GM23338 (cell line): ENCODE data around the gene JDP2. TPM values are rescaled to one million over a fixed set of nuclear protein-coding genes. Genes with fewer than 3 reads are reported as not detected.

ENCODE experiments used
- ATAC-seq: fragments of 200-7000 bp; cut with Tn5 transposase; 3 replicates; pipeline ENCODE4 v1.9.1; 2020
- DNase-seq: peaks from one replicate; pipeline ENCODE4 v3.0.0-alpha.2; 2015; ENCODE audit warnings: low spot score
- H2AFZ ChIP-seq: fragments of 200-600 bp; sonication (generic); 2 replicates; pipeline ENCODE4 v1.8.0; 2016; ENCODE audit warnings: antibody characterized with exemption, mild to moderate bottlenecking, moderate library complexity
- H3F3A ChIP-seq: fragments of 200-600 bp; sonication (generic); replicated peaks from 2 replicates; pipeline ENCODE4 v1.8.0; 2017; ENCODE audit warnings: antibody characterized with exemption, mixed run types, low read depth
- H3K27ac ChIP-seq: fragments of 200-600 bp; sonication (generic); 2 replicates; pipeline ENCODE4 v1.6.1; 2016; ENCODE audit warnings: low read depth
- H3K27me3 ChIP-seq: fragments of 200-600 bp; sonication (generic); 2 replicates; pipeline ENCODE4 v1.8.0; 2016; ENCODE audit warnings: mild to moderate bottlenecking, mixed run types, moderate library complexity; ENCODE audit not compliant: insufficient read depth
- H3K36me3 ChIP-seq: fragments of 200-600 bp; sonication (generic); 2 replicates; pipeline ENCODE4 v1.8.0; 2016; ENCODE audit warnings: mild to moderate bottlenecking; ENCODE audit not compliant: insufficient read depth
- H3K4me1 ChIP-seq: fragments of 200-600 bp; sonication (generic); 2 replicates; pipeline ENCODE4 v1.8.0; 2016; ENCODE audit warnings: mild to moderate bottlenecking, moderate library complexity; ENCODE audit not compliant: insufficient read depth
- H3K4me2 ChIP-seq: fragments of 200-600 bp; sonication (generic); 2 replicates; pipeline ENCODE4 v1.7.1; 2017; ENCODE audit warnings: mixed run types
- H3K4me3 ChIP-seq: fragments of 200-600 bp; sonication (generic); 2 replicates; pipeline ENCODE4 v1.6.1; 2016; ENCODE audit warnings: mixed run types
- H3K79me2 ChIP-seq: fragments of 200-600 bp; sonication (generic); replicated peaks from 2 replicates; pipeline ENCODE4 v1.8.0; 2017; ENCODE audit warnings: mild to moderate bottlenecking; ENCODE audit not compliant: insufficient read depth
- H3K9me2 ChIP-seq: fragments of 200-600 bp; sonication (generic); 2 replicates; pipeline ENCODE4 v1.8.0; 2017; ENCODE audit not compliant: insufficient read depth
- H4K20me1 ChIP-seq: fragments of 200-600 bp; sonication (generic); replicated peaks from 2 replicates; pipeline ENCODE4 v1.8.0; 2017; ENCODE audit warnings: mild to moderate bottlenecking; ENCODE audit not compliant: insufficient read depth
- H3K27ac Mint-ChIP-seq: 2 replicates; pipeline ENCODE4 v1.8.0; 2020; ENCODE audit warnings: inconsistent platforms, mild to moderate bottlenecking, moderate library complexity, mixed read lengths
- H3K27me3 Mint-ChIP-seq: 3 replicates; pipeline ENCODE4 v1.8.0; 2022; ENCODE audit warnings: low read depth, mild to moderate bottlenecking, moderate library complexity, mixed read lengths, inconsistent platforms; ENCODE audit not compliant: insufficient read depth, poor library complexity
- H3K36me3 Mint-ChIP-seq: 3 replicates; pipeline ENCODE4 v1.8.0; 2021; ENCODE audit warnings: low read depth, mild to moderate bottlenecking, inconsistent platforms, moderate library complexity, mixed read lengths
- H3K4me1 Mint-ChIP-seq: 3 replicates; pipeline ENCODE4 v1.8.0; 2020; ENCODE audit warnings: mild to moderate bottlenecking, inconsistent platforms, mixed read lengths
- H3K4me3 Mint-ChIP-seq: 3 replicates; pipeline ENCODE4 v1.8.0; 2021; ENCODE audit warnings: moderate library complexity, mild to moderate bottlenecking, inconsistent platforms, mixed read lengths
- H3K9me3 Mint-ChIP-seq: 3 replicates; pipeline ENCODE4 v1.8.0; 2020; ENCODE audit warnings: moderate library complexity, mild to moderate bottlenecking, inconsistent platforms, mixed read lengths
- CREB1 ChIP-seq: fragments of 250-450 bp; sonication (Bioruptor Pico); IDR thresholded peaks from 2 replicates; pipeline ENCODE4 v1.5.0; 2020; ENCODE audit warnings: low read depth, mild to moderate bottlenecking, moderate library complexity
- EZH2 ChIP-seq: fragments of 200-600 bp; sonication (generic); IDR thresholded peaks from one replicate; pipeline ENCODE4 v1.8.0; 2017; ENCODE audit warnings: antibody characterized with exemption, mild to moderate bottlenecking, low read depth; ENCODE audit not compliant: unreplicated experiment
- EZH2phosphoT487 ChIP-seq: fragments of 200-600 bp; sonication (generic); IDR thresholded peaks from one replicate; pipeline ENCODE4 v1.8.1; 2018; ENCODE audit warnings: antibody characterized with exemption; ENCODE audit not compliant: unreplicated experiment
- NANOG ChIP-seq: IDR thresholded peaks from 2 replicates; pipeline ENCODE4 v1.6.1; 2016; ENCODE audit warnings: antibody characterized with exemption, borderline replicate concordance
- POLR2AphosphoS5 ChIP-seq: IDR thresholded peaks from 2 replicates; pipeline ENCODE4 v1.6.1; 2016; ENCODE audit warnings: antibody characterized with exemption, low read depth
- STAT1 ChIP-seq: IDR thresholded peaks from one replicate; pipeline ENCODE4 v1.6.1; 2016; ENCODE audit warnings: antibody characterized with exemption; ENCODE audit not compliant: unreplicated experiment
- ZNF114 ChIP-seq: fragments of 250-450 bp; sonication (Bioruptor Pico); IDR thresholded peaks from 2 replicates; pipeline ENCODE4 v1.5.0; 2020; ENCODE audit warnings: mild to moderate bottlenecking, moderate library complexity
- ZNF331 ChIP-seq: fragments of 250-450 bp; sonication (Bioruptor Pico); IDR thresholded peaks from 2 replicates; pipeline ENCODE4 v1.5.0; 2020; ENCODE audit warnings: low read depth, mild to moderate bottlenecking, moderate library complexity
- polyA plus RNA-seq: library from polyadenylated mRNA; unstranded; fragments of >200 nt; fragmentation: Nextera tagmentation; extraction: Ambion mirVana; gene quantifications from 2 replicates; pipeline ENCODE4 v1.2.1, GENCODE V29; 2016
- total RNA-seq: library from RNA; depleted of rRNA; stranded (reverse); fragments of >200 nt; shearing (Covaris generic); gene quantifications from 2 replicates; pipeline ENCODE4 v1.2.3, GENCODE V29; 2014
- TF ChIP-seq, protein P1 (sequence below): fragments of 250-450 bp; sonication (Bioruptor Pico); IDR thresholded peaks from 2 replicates; pipeline ENCODE4 v1.5.0; 2020; ENCODE audit warnings: mild to moderate bottlenecking, moderate library complexity
- TF ChIP-seq, protein P2 (sequence below), 2 experiments: fragments of 200-600 bp in 1 of 2; sonication (generic) in 1 of 2; conservative IDR thresholded peaks; 2 replicates each; pipeline versions ENCODE4 v1.5.1 to v1.6.1; 2016 to 2017; ENCODE audit warnings: antibody characterized with exemption in 2 of 2, low read depth in 2 of 2, mild to moderate bottlenecking in 2 of 2, moderate library complexity in 1 of 2
- TF ChIP-seq, protein P3 (sequence below): IDR thresholded peaks from 2 replicates; pipeline ENCODE4 v1.6.1; 2016; ENCODE audit warnings: antibody characterized with exemption
- TF ChIP-seq, protein P4 (sequence below): IDR thresholded peaks from one replicate; pipeline ENCODE4 v1.6.1; 2018; ENCODE audit warnings: antibody characterized with exemption; ENCODE audit not compliant: unreplicated experiment

JDP2 gene
- total and polyA plus RNA-seq, 2 experiments from 2014 or later: 12.5 to 38.9 TPM

DNA sequence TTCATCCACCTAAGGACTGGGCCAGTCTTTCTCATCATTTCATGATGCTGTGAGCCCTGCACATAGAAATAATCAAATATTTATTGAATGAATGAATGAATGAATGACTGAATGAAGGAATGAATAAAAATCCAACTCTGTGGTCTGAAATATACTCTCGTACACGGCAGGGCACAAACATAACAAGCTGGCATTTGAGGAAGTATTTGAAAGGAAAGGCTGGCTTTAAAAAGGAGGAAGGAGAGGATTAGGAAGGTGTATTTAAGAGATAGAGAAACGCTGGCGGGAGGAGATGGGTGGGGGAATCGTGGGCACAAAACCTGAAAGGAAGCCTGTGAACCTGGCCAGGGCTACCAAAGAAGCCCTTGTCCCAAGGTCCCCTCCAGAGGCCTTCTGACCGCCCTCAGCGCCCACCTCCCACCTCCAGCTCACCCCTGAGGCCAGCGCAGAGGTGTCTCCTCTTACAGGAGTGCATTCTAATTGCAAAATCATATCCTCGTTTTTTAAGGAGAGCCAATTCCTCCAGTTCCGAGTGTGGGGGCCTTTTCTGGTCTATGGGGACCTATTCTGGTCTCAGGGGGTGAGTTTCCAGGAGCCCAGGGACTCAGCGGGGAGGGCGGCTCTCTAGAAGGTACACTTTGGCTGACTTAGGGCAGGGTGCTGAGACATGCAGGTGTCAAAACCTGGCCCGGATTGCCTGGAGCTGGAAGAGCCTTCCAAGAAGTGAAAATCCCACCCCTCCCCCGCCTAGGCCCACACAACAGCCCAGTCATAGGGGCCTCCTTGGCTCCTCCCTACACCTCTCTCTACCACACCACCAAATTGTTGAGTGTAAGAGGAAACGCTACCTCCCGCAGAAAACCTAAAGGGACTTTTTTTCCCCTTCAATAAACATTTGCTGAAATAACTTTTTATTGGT, 8.7 kb upstream of the JDP2 start:
- H3K4me3 ChIP-seq: peak overlapping the region; percentile 54
- H3K4me1 Mint-ChIP-seq: peaks cover 20% of the 10 kb centered on the region
- H3F3A ChIP-seq: no peaks in the 10 kb centered on the region
- H3K9me3 Mint-ChIP-seq: no peaks in the 10 kb centered on the region
- H3K9me2 ChIP-seq: peaks cover 6% of the 10 kb centered on the region; the same call in 1 of the 2 replicates
- H3K4me3 Mint-ChIP-seq: peak overlapping the region; percentile 64
- no peaks in the 10 kb centered on the region for H4K20me1 ChIP-seq
- no peak for TF ChIP-seq ZNF331 (CRISPR knock-in tag)
- peak; percentile 33; the same call in 1 of the 2 replicates for TF ChIP-seq POLR2AphosphoS5
- TF ChIP-seq EZH2: no peak
- TF ChIP-seq, protein P1, sequence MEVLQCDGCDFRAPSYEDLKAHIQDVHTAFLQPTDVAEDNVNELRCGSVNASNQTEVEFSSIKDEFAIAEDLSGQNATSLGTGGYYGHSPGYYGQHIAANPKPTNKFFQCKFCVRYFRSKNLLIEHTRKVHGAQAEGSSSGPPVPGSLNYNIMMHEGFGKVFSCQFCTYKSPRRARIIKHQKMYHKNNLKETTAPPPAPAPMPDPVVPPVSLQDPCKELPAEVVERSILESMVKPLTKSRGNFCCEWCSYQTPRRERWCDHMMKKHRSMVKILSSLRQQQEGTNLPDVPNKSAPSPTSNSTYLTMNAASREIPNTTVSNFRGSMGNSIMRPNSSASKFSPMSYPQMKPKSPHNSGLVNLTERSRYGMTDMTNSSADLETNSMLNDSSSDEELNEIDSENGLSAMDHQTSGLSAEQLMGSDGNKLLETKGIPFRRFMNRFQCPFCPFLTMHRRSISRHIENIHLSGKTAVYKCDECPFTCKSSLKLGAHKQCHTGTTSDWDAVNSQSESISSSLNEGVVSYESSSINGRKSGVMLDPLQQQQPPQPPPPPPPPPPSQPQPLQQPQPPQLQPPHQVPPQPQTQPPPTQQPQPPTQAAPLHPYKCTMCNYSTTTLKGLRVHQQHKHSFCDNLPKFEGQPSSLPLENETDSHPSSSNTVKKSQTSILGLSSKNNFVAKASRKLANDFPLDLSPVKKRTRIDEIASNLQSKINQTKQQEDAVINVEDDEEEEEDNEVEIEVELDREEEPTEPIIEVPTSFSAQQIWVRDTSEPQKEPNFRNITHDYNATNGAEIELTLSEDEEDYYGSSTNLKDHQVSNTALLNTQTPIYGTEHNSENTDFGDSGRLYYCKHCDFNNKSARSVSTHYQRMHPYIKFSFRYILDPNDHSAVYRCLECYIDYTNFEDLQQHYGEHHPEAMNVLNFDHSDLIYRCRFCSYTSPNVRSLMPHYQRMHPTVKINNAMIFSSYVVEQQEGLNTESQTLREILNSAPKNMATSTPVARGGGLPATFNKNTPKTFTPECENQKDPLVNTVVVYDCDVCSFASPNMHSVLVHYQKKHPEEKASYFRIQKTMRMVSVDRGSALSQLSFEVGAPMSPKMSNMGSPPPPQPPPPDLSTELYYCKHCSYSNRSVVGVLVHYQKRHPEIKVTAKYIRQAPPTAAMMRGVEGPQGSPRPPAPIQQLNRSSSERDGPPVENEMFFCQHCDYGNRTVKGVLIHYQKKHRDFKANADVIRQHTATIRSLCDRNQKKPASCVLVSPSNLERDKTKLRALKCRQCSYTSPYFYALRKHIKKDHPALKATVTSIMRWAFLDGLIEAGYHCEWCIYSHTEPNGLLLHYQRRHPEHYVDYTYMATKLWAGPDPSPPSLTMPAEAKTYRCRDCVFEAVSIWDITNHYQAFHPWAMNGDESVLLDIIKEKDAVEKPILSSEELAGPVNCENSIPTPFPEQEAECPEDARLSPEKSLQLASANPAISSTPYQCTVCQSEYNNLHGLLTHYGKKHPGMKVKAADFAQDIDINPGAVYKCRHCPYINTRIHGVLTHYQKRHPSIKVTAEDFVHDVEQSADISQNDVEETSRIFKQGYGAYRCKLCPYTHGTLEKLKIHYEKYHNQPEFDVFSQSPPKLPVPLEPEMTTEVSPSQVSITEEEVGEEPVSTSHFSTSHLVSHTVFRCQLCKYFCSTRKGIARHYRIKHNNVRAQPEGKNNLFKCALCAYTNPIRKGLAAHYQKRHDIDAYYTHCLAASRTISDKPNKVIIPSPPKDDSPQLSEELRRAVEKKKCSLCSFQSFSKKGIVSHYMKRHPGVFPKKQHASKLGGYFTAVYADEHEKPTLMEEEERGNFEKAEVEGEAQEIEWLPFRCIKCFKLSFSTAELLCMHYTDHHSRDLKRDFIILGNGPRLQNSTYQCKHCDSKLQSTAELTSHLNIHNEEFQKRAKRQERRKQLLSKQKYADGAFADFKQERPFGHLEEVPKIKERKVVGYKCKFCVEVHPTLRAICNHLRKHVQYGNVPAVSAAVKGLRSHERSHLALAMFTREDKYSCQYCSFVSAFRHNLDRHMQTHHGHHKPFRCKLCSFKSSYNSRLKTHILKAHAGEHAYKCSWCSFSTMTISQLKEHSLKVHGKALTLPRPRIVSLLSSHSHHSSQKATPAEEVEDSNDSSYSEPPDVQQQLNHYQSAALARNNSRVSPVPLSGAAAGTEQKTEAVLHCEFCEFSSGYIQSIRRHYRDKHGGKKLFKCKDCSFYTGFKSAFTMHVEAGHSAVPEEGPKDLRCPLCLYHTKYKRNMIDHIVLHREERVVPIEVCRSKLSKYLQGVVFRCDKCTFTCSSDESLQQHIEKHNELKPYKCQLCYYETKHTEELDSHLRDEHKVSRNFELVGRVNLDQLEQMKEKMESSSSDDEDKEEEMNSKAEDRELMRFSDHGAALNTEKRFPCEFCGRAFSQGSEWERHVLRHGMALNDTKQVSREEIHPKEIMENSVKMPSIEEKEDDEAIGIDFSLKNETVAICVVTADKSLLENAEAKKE (CRISPR knock-in tag): no peak
- TF ChIP-seq ZNF114 (CRISPR knock-in tag): no peak
- TF ChIP-seq, protein P2, sequence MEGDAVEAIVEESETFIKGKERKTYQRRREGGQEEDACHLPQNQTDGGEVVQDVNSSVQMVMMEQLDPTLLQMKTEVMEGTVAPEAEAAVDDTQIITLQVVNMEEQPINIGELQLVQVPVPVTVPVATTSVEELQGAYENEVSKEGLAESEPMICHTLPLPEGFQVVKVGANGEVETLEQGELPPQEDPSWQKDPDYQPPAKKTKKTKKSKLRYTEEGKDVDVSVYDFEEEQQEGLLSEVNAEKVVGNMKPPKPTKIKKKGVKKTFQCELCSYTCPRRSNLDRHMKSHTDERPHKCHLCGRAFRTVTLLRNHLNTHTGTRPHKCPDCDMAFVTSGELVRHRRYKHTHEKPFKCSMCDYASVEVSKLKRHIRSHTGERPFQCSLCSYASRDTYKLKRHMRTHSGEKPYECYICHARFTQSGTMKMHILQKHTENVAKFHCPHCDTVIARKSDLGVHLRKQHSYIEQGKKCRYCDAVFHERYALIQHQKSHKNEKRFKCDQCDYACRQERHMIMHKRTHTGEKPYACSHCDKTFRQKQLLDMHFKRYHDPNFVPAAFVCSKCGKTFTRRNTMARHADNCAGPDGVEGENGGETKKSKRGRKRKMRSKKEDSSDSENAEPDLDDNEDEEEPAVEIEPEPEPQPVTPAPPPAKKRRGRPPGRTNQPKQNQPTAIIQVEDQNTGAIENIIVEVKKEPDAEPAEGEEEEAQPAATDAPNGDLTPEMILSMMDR (conservative IDR thresholded peaks at IDR 0.05; ENCODE audit: low read depth in 2 of 2): no peak
- peak; percentile 73 for TF ChIP-seq CREB1
- no peak for TF ChIP-seq NANOG
- TF ChIP-seq, protein P3, sequence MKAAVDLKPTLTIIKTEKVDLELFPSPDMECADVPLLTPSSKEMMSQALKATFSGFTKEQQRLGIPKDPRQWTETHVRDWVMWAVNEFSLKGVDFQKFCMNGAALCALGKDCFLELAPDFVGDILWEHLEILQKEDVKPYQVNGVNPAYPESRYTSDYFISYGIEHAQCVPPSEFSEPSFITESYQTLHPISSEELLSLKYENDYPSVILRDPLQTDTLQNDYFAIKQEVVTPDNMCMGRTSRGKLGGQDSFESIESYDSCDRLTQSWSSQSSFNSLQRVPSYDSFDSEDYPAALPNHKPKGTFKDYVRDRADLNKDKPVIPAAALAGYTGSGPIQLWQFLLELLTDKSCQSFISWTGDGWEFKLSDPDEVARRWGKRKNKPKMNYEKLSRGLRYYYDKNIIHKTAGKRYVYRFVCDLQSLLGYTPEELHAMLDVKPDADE: no peak
- no peak for TF ChIP-seq EZH2phosphoT487
- no peak for TF ChIP-seq STAT1
- TF ChIP-seq, protein P4, sequence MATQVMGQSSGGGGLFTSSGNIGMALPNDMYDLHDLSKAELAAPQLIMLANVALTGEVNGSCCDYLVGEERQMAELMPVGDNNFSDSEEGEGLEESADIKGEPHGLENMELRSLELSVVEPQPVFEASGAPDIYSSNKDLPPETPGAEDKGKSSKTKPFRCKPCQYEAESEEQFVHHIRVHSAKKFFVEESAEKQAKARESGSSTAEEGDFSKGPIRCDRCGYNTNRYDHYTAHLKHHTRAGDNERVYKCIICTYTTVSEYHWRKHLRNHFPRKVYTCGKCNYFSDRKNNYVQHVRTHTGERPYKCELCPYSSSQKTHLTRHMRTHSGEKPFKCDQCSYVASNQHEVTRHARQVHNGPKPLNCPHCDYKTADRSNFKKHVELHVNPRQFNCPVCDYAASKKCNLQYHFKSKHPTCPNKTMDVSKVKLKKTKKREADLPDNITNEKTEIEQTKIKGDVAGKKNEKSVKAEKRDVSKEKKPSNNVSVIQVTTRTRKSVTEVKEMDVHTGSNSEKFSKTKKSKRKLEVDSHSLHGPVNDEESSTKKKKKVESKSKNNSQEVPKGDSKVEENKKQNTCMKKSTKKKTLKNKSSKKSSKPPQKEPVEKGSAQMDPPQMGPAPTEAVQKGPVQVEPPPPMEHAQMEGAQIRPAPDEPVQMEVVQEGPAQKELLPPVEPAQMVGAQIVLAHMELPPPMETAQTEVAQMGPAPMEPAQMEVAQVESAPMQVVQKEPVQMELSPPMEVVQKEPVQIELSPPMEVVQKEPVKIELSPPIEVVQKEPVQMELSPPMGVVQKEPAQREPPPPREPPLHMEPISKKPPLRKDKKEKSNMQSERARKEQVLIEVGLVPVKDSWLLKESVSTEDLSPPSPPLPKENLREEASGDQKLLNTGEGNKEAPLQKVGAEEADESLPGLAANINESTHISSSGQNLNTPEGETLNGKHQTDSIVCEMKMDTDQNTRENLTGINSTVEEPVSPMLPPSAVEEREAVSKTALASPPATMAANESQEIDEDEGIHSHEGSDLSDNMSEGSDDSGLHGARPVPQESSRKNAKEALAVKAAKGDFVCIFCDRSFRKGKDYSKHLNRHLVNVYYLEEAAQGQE: no peak
- H3K36me3 ChIP-seq: no peaks in the 10 kb centered on the region
- peak overlapping the region; percentile 80 for H3K4me2 ChIP-seq
- ATAC-seq (peak; percentile 98), DNase-seq (peak; percentile 97)
- no peak overlapping the region for H3K27ac ChIP-seq
- peak overlapping the region; percentile 69 for H2AFZ ChIP-seq
- H3K4me1 ChIP-seq: peaks cover 20% of the 10 kb centered on the region
- H3K79me2 ChIP-seq: no peaks in the 10 kb centered on the region
- H3K27me3 Mint-ChIP-seq: peaks cover 2% of the 10 kb centered on the region
- no peak overlapping the region for H3K27ac Mint-ChIP-seq
- peaks cover 3% of the 10 kb centered on the region; the same call in 2 of the 3 replicates for H3K36me3 Mint-ChIP-seq
- no peaks in the 10 kb centered on the region for H3K27me3 ChIP-seq
